Middle frontal gyrus (tissue), 1 donor: Measurements from ENCODE around the gene MGAT5.
"Not testable (repeated sequence)": the region's sequence is repeated elsewhere in the genome, so short reads cannot be mapped to it uniquely, and the experiment has no call there.

Experiments
- DNase-seq: peaks from one replicate; pipeline ENCODE4 v3.0.0-alpha.2; 2015; ENCODE audit warnings: low spot score; ENCODE audit errors: extremely low spot score

The MGAT5 gene

DNA sequence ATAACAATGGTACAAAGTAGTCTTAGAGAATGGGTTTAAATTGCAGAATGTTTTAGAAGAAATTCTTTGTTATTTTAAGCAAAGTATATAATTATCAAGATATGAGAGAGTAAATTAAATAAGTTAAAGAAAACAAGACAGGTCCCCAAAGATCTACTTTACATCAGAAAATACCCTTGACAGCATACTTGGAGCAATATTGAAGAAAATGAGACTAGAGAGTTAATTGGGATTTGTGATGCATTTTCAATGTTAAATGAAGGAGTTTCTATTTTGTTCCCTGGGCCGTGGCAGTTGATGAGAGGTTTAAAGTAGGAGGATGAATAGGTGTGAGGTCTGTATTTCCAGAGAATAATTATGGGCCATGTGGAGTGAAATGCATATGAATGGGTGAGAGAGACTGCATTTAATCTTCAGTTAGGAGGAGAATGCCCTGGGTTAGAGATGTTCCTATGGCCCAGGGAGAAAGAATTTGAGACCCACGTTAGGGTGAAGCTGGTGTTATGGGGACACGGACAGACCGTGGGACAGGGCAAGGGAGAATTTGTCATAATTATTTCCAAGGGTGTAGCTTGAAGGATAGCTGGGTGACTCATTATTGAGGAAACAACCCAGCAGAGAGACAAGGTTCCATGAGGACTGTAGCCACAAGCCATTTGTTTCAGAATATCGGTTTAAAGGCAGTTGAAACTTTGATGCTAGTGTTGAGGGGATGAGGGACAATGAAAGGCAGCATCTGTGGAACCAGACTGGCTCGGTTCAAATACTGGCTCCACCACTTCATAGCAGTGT, 22.7 kb downstream of the MGAT5 start:
- DNase-seq, result no peak

DNA sequence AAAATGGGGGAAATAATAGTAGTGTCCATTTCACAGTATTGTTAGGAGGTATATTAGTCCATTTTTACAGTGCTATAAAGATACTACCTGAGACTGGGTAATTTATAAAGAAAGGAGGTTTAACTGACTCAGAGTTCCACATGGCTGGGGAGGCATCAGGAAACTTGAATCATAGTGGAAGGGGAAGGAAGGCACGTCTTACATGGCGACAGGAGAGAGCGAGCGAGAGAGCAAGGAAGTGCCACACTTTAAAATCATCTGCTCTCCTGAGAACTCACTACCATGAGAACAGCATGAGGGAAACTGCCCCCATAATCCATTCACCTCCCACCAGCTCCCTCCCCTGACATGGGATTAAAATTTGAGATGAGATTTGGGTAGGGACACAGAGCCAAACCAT, 23.4 kb downstream of the MGAT5 start:
- DNase-seq, result no peak

DNA sequence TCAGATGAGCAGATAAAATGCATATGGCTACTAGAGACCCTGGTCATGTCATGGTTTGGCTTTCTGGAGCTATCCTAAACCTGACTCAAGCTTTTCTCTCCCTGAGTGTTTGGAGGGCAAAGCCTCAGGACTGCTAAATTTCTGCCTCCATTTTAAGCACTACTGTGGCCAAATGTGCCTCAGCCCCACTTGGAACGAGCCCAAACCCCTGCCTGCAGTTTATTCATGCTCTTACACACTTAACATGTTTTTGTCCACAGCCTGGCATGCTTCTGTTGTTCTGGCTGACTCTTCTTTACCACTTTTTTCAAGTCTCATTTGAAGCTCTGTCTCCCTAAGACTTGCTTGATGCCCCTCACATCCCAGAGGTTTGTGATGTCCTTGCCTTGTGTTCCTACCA, 24.7 kb downstream of the MGAT5 start:
- no peak for DNase-seq

GRCh38 chr2:134279417-134279816, 25.5 kb downstream of the MGAT5 start:
- no peak for DNase-seq

GRCh38 chr2:134280231-134280630, 26.4 kb downstream of the MGAT5 start:
- no peak for DNase-seq

GRCh38 chr2:134280726-134281125, 26.9 kb downstream of the MGAT5 start:
- DNase-seq, result no peak

DNA sequence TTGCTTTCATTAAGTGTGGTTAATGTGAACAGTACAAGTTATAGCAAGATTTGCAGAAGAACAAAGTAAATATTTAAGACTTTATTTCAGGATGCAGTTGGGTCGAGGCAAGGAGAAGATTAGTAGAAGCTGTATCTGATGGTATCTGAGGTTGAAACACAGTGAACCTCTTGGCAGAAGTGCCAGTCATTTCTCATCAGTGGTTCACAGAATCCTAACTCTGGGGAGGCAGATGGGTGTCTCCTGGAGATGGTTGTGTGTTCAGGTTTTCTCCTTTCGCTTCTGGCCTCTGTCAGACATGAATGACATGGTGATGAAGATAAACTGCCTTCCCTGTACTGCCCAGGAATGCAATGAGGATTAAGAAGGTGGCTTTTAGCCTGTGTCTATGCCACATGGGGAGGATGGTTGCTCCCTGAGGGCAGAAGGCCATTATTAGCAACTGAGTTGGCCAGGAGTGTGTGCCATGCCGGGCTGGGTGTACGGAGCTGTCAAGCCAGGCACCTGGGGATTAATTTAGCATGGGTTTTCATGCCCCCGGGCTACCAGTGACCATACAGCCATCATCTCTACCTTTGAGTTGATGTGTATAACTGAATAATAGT, 28.0 kb downstream of the MGAT5 start:
- DNase-seq, result no peak

- DNase-seq, result no peak
Observed at GRCh38 chr2:134282629-134283400, 28.9 kb downstream of the MGAT5 start.

DNA sequence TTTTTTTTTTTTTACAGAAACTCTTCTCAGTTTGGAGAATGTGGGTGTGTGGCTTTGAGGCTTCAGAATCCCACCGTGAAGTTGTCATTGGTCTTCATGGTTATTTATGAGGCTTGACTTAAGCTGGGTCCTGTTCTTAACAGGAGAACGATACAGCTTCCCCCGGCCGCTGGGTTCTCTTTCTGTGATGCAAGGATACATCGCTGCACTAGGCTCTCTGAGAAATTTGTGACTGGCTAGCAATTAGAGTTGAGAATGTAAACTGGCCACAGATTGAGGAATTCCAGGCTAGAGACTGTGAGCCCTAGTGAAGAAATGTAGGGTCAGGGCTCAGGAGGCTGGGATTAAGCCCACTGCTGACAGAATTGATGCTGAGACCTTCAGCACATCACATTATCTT, 29.8 kb downstream of the MGAT5 start:
- no peak for DNase-seq

DNA sequence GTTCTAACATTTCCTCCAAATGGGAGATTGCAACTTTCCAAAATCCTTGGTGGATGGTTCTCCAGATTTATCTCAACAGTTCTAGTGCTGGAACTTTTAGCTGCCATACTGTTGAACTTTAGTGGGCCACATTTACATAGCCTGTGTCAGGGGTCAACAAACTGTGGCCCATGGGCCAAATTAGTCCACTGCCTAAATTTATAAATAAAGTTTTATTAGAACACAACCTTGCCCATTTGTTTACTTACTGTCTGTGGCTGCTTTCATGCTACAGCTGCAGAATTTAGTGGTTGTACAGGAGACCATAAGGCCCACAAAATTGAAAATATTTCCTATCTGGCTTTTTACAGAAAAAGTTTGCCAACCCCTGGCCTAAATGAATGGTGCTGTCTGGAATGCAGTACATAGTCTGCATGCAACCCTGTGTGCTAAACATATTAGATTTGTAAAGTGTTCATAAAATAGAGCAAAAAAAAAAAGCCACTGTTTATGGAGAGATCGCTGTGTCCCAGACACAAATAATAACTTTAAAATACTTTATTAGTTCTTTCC, 30.3 kb downstream of the MGAT5 start:
- DNase-seq, result no peak

GRCh38 chr2:134287323-134287722, 33.5 kb downstream of the MGAT5 start:
- DNase-seq, result no peak

DNA sequence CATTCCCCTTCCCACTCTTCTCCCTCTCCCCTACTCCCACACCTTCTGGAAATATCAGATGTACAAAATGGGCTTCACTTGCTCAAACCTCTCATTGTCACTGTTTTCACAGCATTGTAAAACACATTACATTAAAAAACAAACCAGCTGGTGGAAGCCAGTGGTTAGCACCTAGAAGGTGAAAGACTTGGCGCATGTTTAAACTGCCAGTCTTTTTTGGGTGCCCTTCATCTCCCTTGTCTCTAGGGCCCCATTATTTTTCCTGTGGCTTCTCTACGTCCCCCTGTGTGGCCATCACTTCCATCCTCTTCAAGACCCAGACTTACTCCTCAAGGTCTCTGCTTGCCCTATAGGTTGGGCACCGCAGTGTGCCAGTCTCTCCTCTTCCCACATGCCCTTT, 34.9 kb downstream of the MGAT5 start:
- DNase-seq, result no peak

DNA sequence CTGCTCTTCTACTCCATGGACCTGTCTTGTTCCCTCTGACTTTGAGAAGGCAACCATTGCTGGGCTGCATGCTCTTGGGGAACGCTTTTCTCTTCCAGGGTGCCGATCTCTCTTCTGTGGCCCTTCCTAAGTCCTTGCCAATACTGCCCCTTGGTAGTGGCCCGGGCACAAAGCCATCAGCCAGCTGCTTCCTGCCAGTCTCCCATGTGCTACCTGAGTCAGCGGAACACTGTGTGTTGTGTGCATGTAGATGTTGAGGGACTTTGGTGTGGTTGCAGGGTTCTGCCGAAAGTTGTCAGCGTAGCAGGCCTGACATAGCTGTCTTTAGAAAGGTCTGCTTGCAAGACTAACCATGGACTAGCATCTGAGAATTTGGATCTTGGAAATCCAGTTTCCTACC, 35.4 kb downstream of the MGAT5 start:
- no peak for DNase-seq

DNA sequence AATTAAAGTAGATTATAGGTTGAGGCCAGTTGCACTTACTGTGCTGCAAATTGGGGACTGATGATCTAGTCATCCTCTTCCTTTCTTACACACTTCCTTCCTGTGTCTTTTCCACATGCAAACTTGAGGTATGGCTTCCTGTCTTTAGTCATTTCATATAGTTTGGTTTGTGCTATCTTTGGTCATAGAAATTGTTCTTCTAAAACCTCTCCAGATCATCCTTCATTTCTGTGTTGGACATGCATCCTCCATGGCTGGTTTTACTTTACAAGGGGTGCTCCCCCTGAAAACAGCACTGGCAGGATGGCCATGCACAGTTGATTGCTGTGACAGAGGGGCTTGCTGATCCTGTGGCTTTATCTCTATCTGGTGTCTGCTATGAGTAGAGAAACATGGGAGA, 36.5 kb downstream of the MGAT5 start:
- DNase-seq, result no peak

GRCh38 chr2:134292514-134292913, 38.6 kb downstream of the MGAT5 start:
- no peak for DNase-seq

DNA sequence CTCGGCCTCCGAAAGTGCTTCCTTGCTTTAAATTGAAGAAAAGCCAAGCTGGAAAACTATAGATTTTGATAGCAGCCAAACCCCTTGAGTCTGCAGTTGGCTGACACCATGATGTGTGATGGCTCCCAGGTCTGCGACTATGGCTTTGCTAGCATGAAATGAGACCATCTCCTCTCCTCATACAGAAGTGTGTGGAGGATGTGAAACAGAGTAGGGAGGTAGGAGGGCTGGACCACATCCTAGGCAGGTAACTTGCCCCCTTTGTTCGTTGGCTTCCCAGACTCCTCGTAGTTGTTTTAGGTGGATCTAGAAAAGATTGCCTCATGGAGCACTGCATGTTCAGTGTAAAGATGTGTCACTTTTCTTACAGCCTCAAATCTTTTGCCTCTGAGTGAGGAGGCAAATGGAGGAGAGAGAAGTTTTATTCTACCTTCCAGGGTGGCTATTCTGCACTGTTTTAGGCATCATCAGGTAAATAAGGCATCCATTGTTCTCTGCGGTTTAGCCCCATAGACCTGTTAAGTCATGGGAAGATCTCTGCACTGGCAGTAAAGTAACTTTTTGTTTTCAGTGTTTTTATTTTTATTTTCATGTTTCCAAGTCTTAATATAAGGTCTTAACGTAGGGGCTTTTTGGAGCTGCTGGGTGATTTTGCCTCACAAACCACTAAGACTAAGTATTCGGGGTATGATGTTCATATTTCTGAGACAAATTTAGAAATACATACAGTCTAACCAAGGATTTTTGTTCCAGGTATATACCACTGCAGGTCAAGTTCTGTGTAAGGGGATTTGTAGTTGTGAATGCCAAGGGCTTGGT, 40.1 kb downstream of the MGAT5 start:
- no peak for DNase-seq

DNA sequence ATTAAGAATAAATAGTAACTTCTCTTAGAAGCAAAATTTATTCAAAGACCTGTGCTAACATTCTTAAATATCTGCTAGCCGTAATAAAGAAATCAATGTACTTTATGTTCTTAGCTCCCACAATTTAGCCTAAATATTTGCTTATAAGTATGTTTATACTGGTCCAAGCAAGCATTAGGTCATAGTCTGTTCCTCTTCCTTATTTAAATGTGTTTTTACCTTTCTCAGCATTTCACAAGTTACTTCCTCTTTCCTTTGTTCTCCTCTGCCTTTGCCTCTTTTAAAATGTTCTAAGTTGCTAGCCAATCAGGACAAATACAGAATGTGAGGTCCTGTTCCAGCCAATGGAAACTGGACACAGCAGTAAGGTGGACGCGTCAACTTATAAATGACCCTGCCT, 40.7 kb downstream of the MGAT5 start:
- DNase-seq, result not testable (repeated sequence)

- no peak for DNase-seq
Observed at GRCh38 chr2:134295441-134295840, 41.6 kb downstream of the MGAT5 start.

- DNase-seq, result no peak
Observed at GRCh38 chr2:134296301-134296700, 42.4 kb downstream of the MGAT5 start.

DNA sequence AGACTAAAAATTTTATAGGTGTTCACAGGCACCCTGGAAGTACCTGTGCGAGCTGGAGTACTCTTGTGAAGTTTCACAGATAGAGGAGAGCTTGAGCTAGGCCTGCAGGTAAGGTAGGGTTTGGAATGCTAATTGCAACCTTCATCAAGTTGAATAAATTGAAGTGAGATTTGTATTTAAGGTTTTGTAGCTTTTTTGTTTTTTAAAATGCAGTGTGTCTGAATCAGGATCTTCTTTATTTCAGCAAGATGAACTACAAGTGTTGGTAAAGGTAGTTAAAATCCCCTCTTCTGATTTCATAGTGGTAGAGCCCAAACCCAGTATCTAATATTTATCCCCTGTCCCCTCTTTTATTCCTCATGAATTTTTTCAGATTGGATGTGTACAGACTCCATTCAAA, 45.5 kb downstream of the MGAT5 start:
- no peak for DNase-seq

GRCh38 chr2:134300585-134300984, 46.7 kb downstream of the MGAT5 start:
- DNase-seq, result no peak
